Subcutaneous adipose tissue (tissue), 4 donors: ENCODE data around the gene ANP32A. TPM values are rescaled to one million over a fixed set of nuclear protein-coding genes. Genes with fewer than 3 reads are reported as not detected.

Experiments
- total RNA-seq, 4 donors: library from RNA; depleted of rRNA; stranded (reverse); fragments of >200 nt; gene quantifications; one replicate each; pipeline ENCODE4 v1.1.0, GENCODE V29; 2016
- TF ChIP-seq, protein P1 (sequence below): fragments of 450-650 bp; IDR thresholded peaks from one replicate; pipeline ENCODE4 v1.5.1; 2016; ENCODE audit warnings: low read depth, mild to moderate bottlenecking, control low read depth, antibody characterized with exemption, moderate library complexity

The ANP32A gene
- total RNA-seq, 4 donors from 2014 or later = 55.9 to 88.2 (median 66.2) TPM

DNA sequence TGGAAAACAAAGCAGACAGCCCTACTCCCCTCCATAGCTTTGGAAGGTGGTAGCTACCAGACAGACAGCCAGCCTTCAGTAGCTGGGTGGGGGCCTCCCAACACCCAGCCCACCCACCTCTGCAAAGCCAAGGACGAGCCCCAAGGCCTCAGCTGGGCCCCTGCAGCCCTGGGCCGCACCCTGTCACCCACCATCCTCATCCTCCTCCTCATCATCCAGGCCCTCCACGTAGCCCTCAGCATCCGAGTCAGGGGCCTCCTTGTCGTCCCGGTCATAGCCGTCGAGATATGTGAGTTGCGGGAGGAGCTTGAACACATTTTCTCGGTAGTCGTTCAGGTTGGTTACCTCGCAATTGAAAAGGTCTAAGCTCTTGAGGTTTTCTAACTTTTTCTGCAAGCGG, 36.5 kb downstream of the ANP32A start:
- TF ChIP-seq, protein P1, sequence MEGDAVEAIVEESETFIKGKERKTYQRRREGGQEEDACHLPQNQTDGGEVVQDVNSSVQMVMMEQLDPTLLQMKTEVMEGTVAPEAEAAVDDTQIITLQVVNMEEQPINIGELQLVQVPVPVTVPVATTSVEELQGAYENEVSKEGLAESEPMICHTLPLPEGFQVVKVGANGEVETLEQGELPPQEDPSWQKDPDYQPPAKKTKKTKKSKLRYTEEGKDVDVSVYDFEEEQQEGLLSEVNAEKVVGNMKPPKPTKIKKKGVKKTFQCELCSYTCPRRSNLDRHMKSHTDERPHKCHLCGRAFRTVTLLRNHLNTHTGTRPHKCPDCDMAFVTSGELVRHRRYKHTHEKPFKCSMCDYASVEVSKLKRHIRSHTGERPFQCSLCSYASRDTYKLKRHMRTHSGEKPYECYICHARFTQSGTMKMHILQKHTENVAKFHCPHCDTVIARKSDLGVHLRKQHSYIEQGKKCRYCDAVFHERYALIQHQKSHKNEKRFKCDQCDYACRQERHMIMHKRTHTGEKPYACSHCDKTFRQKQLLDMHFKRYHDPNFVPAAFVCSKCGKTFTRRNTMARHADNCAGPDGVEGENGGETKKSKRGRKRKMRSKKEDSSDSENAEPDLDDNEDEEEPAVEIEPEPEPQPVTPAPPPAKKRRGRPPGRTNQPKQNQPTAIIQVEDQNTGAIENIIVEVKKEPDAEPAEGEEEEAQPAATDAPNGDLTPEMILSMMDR = no peak

DNA sequence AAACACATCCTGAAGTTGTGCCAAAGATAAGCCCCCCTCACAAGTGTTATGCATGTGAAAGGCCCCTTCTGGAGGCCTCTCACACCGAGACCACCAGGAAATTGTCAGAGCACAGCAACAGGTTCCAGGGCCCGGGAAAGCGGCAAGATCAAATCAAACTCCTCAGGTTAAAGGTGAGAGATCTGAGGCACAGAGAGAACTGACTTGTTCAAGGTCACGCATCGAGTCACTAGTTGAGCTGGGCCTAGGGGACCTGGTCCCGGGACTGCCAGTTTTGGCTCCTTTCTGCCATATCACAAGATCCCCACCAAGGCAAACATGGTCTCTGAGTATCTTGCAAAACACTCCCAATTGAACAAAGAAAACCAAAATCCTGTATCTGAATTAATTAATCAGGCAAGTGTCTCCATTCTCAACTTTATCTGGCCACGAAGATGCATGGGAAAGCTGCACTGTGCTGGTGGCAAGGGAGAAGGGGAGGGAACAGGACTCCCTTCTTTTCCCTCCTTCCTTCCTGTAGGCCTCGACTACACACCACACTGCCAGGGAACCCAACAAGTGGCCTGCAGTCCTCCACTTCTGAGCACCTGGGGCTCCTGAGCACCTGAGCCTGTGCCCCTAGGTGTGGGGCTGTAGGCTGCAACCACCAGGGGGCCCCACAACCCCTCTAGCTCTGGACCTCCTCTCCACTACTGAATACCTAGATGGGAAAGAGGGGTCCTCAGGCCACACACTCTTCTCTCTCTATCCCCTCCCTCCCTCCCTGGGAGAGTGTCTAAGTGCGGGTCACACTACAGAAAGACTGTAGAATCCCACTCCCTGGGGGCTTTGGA, 37.3 kb downstream of the ANP32A start:
- TF ChIP-seq, protein P1 = no peak

DNA sequence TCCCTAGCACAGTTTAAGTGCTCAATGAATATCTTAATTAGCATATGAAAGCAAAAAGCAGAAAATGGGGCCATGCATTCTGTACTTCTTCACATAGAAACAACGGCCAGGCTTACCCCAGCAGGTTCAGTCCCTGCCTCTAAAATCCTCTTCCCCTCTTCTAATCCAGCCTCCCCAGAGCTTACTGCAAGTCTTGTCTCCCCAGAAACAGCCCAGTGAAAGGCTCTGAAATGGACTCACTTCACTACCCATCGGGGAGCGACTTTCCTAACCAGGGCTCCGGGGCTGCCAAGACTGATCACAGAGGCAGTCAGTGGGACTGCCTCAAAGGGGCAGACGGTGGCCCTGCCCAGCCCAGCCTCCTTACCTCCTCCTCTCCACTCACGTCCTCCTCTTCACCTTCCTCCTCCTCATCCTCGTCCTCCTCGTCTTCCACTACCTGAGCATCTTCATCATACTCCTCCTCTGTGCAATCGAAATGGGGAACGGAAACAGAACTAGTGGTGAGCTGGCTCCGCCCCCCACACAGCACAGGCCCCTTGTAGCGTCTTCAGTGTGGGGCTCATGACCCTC, 38.0 kb downstream of the ANP32A start:
- TF ChIP-seq, protein P1 = no peak

DNA sequence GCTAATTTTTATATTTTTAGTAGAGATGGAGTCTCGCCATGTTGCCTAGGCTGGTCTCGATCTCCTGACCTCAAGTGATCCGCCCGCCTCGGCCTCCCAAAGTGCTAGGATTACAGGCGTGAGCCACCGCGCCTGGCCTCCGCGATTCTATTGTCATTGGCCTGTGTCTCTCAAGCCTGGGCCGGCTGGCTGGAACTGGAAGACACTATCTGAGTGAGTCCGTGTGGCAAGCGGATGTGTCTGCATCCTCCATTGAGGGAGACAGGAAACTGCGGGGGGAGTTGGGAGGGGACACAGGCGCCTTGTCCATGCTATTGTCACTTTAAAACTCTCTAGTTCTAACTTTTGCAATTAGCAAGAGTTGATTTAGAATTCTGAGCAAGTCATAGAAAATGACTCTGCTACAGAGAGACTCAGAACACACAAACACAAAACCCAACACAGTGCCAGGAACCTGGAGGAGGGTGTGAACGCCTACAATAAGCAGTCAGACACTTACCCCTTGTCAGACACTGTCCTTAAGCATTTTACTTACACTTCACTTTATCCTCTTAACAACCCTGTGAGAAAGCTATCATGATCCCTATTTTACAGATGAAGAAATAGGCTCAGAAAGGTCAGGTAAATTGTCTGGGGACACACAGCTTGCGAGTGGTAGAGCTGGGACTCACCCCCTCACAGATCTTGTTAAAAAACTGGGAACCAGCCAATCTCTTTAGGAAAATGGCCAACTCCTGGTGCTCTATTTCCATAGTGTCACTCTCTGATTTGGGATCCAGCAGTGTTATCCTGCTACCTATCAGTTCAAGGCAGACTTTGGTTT, 38.7 kb downstream of the ANP32A start:
- TF ChIP-seq, protein P1 = no peak

DNA sequence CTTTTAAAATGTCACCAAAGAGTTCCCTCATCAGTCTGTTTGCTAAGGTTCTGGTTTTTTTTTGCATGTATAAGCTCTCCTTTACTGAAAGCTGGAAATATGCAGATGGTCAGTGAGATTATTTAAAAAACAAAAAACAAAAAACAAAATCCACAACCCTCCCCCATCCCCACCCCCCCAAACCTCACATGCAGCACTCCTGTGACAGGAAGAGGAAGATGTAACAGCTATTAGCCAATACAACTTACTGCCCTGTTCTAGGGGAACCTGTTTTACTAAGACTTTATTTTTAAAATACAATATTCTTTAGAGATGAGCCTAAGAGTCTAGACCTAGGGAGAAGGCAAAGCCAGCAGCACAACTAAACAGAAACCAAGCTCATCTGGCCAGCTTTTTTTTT, 39.5 kb downstream of the ANP32A start:
- TF ChIP-seq, protein P1 = no peak

DNA sequence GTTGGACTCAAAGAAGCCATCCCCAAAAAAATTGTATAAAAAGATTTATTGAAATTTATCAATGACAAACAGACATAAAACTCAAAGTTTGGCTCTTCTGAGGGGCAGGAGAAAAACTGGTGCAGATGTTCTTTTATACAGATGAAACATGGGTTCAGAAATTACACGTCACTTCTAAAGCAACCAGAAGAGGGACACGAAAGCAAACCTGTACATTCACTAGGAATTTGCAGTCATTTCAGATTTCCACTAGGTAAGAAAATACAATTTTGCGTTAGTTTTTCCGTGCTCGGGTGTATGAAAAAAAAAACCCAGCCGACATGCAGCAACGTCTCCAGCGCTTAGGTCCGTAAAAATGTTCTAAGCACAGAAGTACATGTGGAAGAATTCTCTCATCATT, 41.8 kb downstream of the ANP32A start:
- TF ChIP-seq, protein P1 = no peak
